H1 (cell line): ENCODE measurements around the gene NPHP4. TPM values are rescaled to one million over a fixed set of nuclear protein-coding genes. Genes with fewer than 3 reads are reported as not detected.
A peak's percentile ranks its signal among the peaks of the same experiment; 100 is the strongest.

Source experiments
- CTCF ChIA-PET: fragments of 300-600 bp; sonication (Branson Sonifier 250); formaldehyde crosslinking; loops from one replicate; lab custom pipeline; 2021; ENCODE audit not compliant: partially characterized antibody; lab: Charles Lee
- POLR2A ChIA-PET: fragments of 300-600 bp; sonication (Branson Sonifier 250); formaldehyde crosslinking; loops from one replicate; lab custom pipeline; 2021; ENCODE audit warnings: inconsistent platforms; ENCODE audit not compliant: partially characterized antibody; lab: Charles Lee
- DNase-seq, 2 experiments: peaks; one replicate each; pipeline versions ENCODE4 v3.0.0 to v3.0.0-alpha.2; 2010 to 2022; ENCODE audit warnings: low spot score in 2 of 2, low read depth in 1 of 2, mixed read lengths in 1 of 2
- FAIRE-seq: peaks from 2 replicates; lab custom pipeline; 2011; peaks lifted over from hg19 to GRCh38; lab: Jason Lieb, UNC
- H2AFZ ChIP-seq: 2 replicates; pipeline ENCODE4 v1.8.1; 2012; ENCODE audit warnings: low read length, inconsistent platforms
- H2AK5ac ChIP-seq: 2 replicates; pipeline ENCODE4 v1.6.1; 2013; ENCODE audit warnings: low read depth, low read length
- H2BK120ac ChIP-seq: replicated peaks from 2 replicates; pipeline ENCODE3; 2013; ENCODE audit warnings: low read depth, low read length, inconsistent platforms
- H2BK12ac ChIP-seq: 2 replicates; pipeline ENCODE4 v1.6.1; 2013; ENCODE audit warnings: low read depth, low read length
- H2BK15ac ChIP-seq: 2 replicates; pipeline ENCODE4 v1.6.1; 2013; ENCODE audit warnings: low read length
- H2BK20ac ChIP-seq: 2 replicates; pipeline ENCODE4 v1.6.1; 2013; ENCODE audit warnings: low read length
- H2BK5ac ChIP-seq: 2 replicates; pipeline ENCODE4 v1.6.1; 2013; ENCODE audit warnings: low read depth, low read length
- H3K14ac ChIP-seq: 2 replicates; pipeline ENCODE4 v1.6.1; 2013; ENCODE audit warnings: inconsistent platforms; ENCODE audit not compliant: insufficient read length
- H3K18ac ChIP-seq: 2 replicates; pipeline ENCODE4 v1.6.1; 2013; ENCODE audit warnings: low read length; ENCODE audit errors: extremely low read depth
- H3K23ac ChIP-seq: 2 replicates; pipeline ENCODE4 v1.6.1; 2013; ENCODE audit warnings: inconsistent platforms; ENCODE audit not compliant: insufficient read length
- H3K23me2 ChIP-seq: 2 replicates; pipeline ENCODE4 v1.6.1; 2013; ENCODE audit warnings: low read depth, low read length
- H3K27ac ChIP-seq: 2 replicates; pipeline ENCODE4 v1.6.1; 2011; ENCODE audit warnings: low read depth, low read length, inconsistent platforms
- H3K27me3 ChIP-seq, 4 experiments: replicated peaks in 1 of 4; 1 replicate in 1 of 4; 2 replicates in 3 of 4; pipeline versions ENCODE4 v1.6.1 to v1.8.1; 2011 to 2013; ENCODE audit warnings: low read length in 3 of 4, mild to moderate bottlenecking in 3 of 4, inconsistent platforms in 2 of 4, mixed read lengths in 2 of 4, moderate library complexity in 1 of 4; ENCODE audit not compliant: control insufficient read depth in 3 of 4, insufficient read depth in 3 of 4; ENCODE audit errors: extremely low read depth in 1 of 4
- H3K36me3 ChIP-seq, 4 experiments: 2 replicates each; pipeline versions ENCODE4 v1.6.1 to v1.8.1; 2011 to 2013; ENCODE audit warnings: mild to moderate bottlenecking in 4 of 4, low read length in 3 of 4, moderate library complexity in 2 of 4, control low read depth in 1 of 4, inconsistent platforms in 1 of 4; ENCODE audit not compliant: insufficient read depth in 4 of 4, control insufficient read depth in 2 of 4
- H3K4ac ChIP-seq: replicated peaks from 2 replicates; pipeline ENCODE3; 2013; ENCODE audit warnings: low read length, low read depth, mixed read lengths, inconsistent platforms; ENCODE audit not compliant: insufficient read length
- H3K4me1 ChIP-seq, 4 experiments: replicated peaks in 1 of 4; 1 replicate in 1 of 4; 2 replicates in 3 of 4; pipeline versions ENCODE4 v1.6.1 to v1.8.1; 2011 to 2013; ENCODE audit warnings: low read length in 3 of 4, inconsistent platforms in 2 of 4, mixed read lengths in 1 of 4; ENCODE audit not compliant: insufficient read depth in 4 of 4, control insufficient read depth in 3 of 4
- H3K4me2 ChIP-seq, 2 experiments: 2 replicates each; pipeline versions ENCODE4 v1.6.1 to v1.8.1; 2011 to 2013; ENCODE audit warnings: low read depth in 2 of 2, low read length in 2 of 2, control low read depth in 1 of 2, inconsistent platforms in 1 of 2, mild to moderate bottlenecking in 1 of 2; ENCODE audit not compliant: insufficient read depth in 1 of 2
- H3K4me3 ChIP-seq, 4 experiments: fragments of 200-600, 300-600 bp in 1 of 4; sonication (generic), shearing (Covaris generic), sonication (Bioruptor Twin) in 1 of 4; 2 replicates each; pipeline versions ENCODE4 v1.5.1 to v1.8.1; 2011 to 2016; ENCODE audit warnings: low read length in 4 of 4, low read depth in 3 of 4, control low read depth in 2 of 4, inconsistent platforms in 2 of 4, mild to moderate bottlenecking in 2 of 4, mixed read lengths in 1 of 4, moderate library complexity in 1 of 4; ENCODE audit not compliant: insufficient read depth in 2 of 4; ENCODE audit errors: extremely low read depth in 1 of 4
- H3K56ac ChIP-seq: replicated peaks from 2 replicates; pipeline ENCODE3; 2013; ENCODE audit warnings: low read depth, mild to moderate bottlenecking, mixed read lengths, low read length, inconsistent platforms; ENCODE audit not compliant: insufficient read length
- H3K79me1 ChIP-seq: 2 replicates; pipeline ENCODE4 v1.6.1; 2013; ENCODE audit warnings: low read depth, low read length, control low read depth
- H3K79me2 ChIP-seq, 2 experiments: 2 replicates each; pipeline versions ENCODE4 v1.6.1 to v1.8.1; 2012 to 2013; ENCODE audit warnings: low read length in 2 of 2, mild to moderate bottlenecking in 2 of 2, inconsistent platforms in 1 of 2; ENCODE audit not compliant: insufficient read depth in 2 of 2, control insufficient read depth in 1 of 2
- H3K9ac ChIP-seq, 4 experiments: replicated peaks in 1 of 4; 1 replicate in 1 of 4; 2 replicates in 3 of 4; pipeline versions ENCODE4 v1.6.1 to v1.8.1; 2011 to 2013; ENCODE audit warnings: low read depth in 3 of 4, low read length in 3 of 4, control low read depth in 2 of 4, mild to moderate bottlenecking in 2 of 4, moderate library complexity in 2 of 4, inconsistent platforms in 1 of 4; ENCODE audit errors: extremely low read depth in 1 of 4
- H3K9me3 ChIP-seq, 2 experiments: 2 replicates each; pipeline versions ENCODE4 v1.6.1 to v1.8.1; 2012 to 2013; ENCODE audit warnings: mild to moderate bottlenecking in 2 of 2, moderate library complexity in 2 of 2, control low read depth in 1 of 2, inconsistent platforms in 1 of 2, low read depth in 1 of 2, low read length in 1 of 2, mixed read lengths in 1 of 2; ENCODE audit not compliant: insufficient read depth in 2 of 2
- H4K20me1 ChIP-seq, 2 experiments: replicated peaks in 1 of 2; 2 replicates each; pipeline versions ENCODE3 to v1.8.1; 2011 to 2013; ENCODE audit warnings: inconsistent platforms in 2 of 2, low read length in 2 of 2, mild to moderate bottlenecking in 1 of 2; ENCODE audit not compliant: insufficient read depth in 2 of 2, control insufficient read depth in 1 of 2
- H4K5ac ChIP-seq: 2 replicates; pipeline ENCODE4 v1.6.1; 2013; ENCODE audit warnings: low read length, low read depth, mixed read lengths, inconsistent platforms; ENCODE audit not compliant: insufficient read length
- H4K8ac ChIP-seq: 2 replicates; pipeline ENCODE4 v1.8.0; 2013; ENCODE audit warnings: mild to moderate bottlenecking, moderate library complexity, low read length, inconsistent platforms; ENCODE audit not compliant: insufficient read depth; ENCODE audit errors: extremely low read depth
- H4K91ac ChIP-seq: replicated peaks from 2 replicates; pipeline ENCODE3; 2013; ENCODE audit warnings: low read length, mixed read lengths, inconsistent platforms; ENCODE audit not compliant: insufficient read length
- CTCF ChIP-seq, 3 experiments: IDR thresholded peaks; 1 replicate in 2 of 3; 2 replicates in 1 of 3; pipeline versions ENCODE4 v1.5.1 to v1.6.1; 2011; ENCODE audit warnings: low read length in 3 of 3, mild to moderate bottlenecking in 3 of 3, inconsistent platforms in 2 of 3, low read depth in 1 of 3, moderate library complexity in 1 of 3; ENCODE audit not compliant: insufficient read depth in 1 of 3; ENCODE audit errors: control extremely low read depth in 1 of 3
- FOSL1 ChIP-seq: IDR thresholded peaks from 2 replicates; pipeline ENCODE4 v1.6.1; 2011; ENCODE audit warnings: mild to moderate bottlenecking, low read depth, low read length, moderate library complexity; ENCODE audit not compliant: insufficient read depth
- GABPA ChIP-seq: IDR thresholded peaks from 2 replicates; pipeline ENCODE4 v1.6.1; 2011; ENCODE audit warnings: mild to moderate bottlenecking, low read length, moderate library complexity, borderline replicate concordance; ENCODE audit not compliant: insufficient read depth
- JUND ChIP-seq: IDR thresholded peaks from 2 replicates; pipeline ENCODE4 v1.6.1; 2011; ENCODE audit warnings: mild to moderate bottlenecking, improper control_type of control experiment, low read length
- POLR2A ChIP-seq, 2 experiments: IDR thresholded peaks; 1 replicate in 1 of 2; 2 replicates in 1 of 2; pipeline ENCODE4 v1.6.1; 2011; ENCODE audit warnings: low read depth in 2 of 2, low read length in 2 of 2, mild to moderate bottlenecking in 2 of 2; ENCODE audit errors: control extremely low read depth in 1 of 2
- POU5F1 ChIP-seq: IDR thresholded peaks from 2 replicates; pipeline ENCODE4 v1.6.1; 2011; ENCODE audit warnings: low read depth, mild to moderate bottlenecking, low read length, moderate library complexity
- TAF1 ChIP-seq: IDR thresholded peaks from 2 replicates; pipeline ENCODE4 v1.6.1; 2011; ENCODE audit warnings: mild to moderate bottlenecking, low read depth, low read length
- TBP ChIP-seq: IDR thresholded peaks from 2 replicates; pipeline ENCODE4 v1.6.1; 2011; ENCODE audit warnings: low read depth, low read length, improper control_type of control experiment
- YY1 ChIP-seq: IDR thresholded peaks from 2 replicates; pipeline ENCODE4 v1.6.1; 2011; ENCODE audit warnings: low read depth, mild to moderate bottlenecking, low read length
- WGBS, 2 experiments: shearing (Covaris generic) in 1 of 2; methylation state at CpG; one replicate each; pipeline versions ENCODE4 v1.1.6 to v1.1.7; 2013 to 2015; ENCODE audit warnings: low lambda C conversion rate in 2 of 2, mixed read lengths in 2 of 2, inconsistent platforms in 1 of 2, low coverage in 1 of 2, missing lambda C conversion rate in 1 of 2; ENCODE audit not compliant: insufficient replicate concordance in 2 of 2, insufficient coverage in 1 of 2, insufficient read length in 1 of 2; ENCODE audit errors: extremely low coverage in 1 of 2, missing lambda C conversion rate in 1 of 2; 5-methylcytosine and 5-hydroxymethylcytosine counted together
- polyA plus RNA-seq, 7 experiments: library from polyadenylated mRNA; depleted of rRNA in 3 of 7; stranded (reverse) in 5 of 7; unstranded in 2 of 7; fragments of >200 nt in 5 of 7; fragments of 200-250 nt in 2 of 7; gene quantifications; 1 replicate in 5 of 7; 2 replicates in 1 of 7; 4 replicates in 1 of 7; pipeline versions ENCODE4 v1.2.1 to v1.2.3, GENCODE V29; 2011 to 2013; ENCODE audit warnings: missing spikeins in 2 of 7, mixed read lengths in 2 of 7
- total RNA-seq: library from RNA; stranded (reverse); fragmentation: NEBNext Ultra II Directional; extraction: Animal tissue kit (Norgen Biotek cat#: 25700); gene quantifications from 2 replicates; pipeline ENCODE4 v1.2.1, GENCODE V29; 2021

The NPHP4 gene
- total and polyA plus RNA-seq, 2 of the 8 experiments (the other 6 are each of a cell fraction or from before 2014, with no cell fraction given) = 5.8 to 14.0 TPM

- peak overlapping the region; percentile 29; the same call in 1 of the 2 replicates for H2BK12ac ChIP-seq
- H3K27me3 ChIP-seq = peaks cover 0 to 7% (median 0%) of the 10 kb centered on the region in 4 experiments; a peak in 2 of 7 replicates
- H3K4ac ChIP-seq = peak overlapping the region; percentile 32
- H4K91ac ChIP-seq = peak overlapping the region; percentile 51
- H4K20me1 ChIP-seq = peaks cover 0 to 2% of the 10 kb centered on the region in 2 experiments
- no peak overlapping the region for H3K27ac ChIP-seq
- FAIRE-seq = no peak
- H3K4me3 ChIP-seq = no peak overlapping the region
- no peaks in the 10 kb centered on the region for H3K9me3 ChIP-seq
- H3K14ac ChIP-seq = no peak overlapping the region
- POLR2A ChIA-PET = no interaction called here
- no peak for DNase-seq
- H3K23ac ChIP-seq = no peak overlapping the region
- H3K79me2 ChIP-seq = no peaks in the 10 kb centered on the region
- 86% methylated on average over 38 of the region's 40 CpGs; no CpG with 5 or more reads in 1 of the 2 experiments for WGBS, 2 experiments
- H3K56ac ChIP-seq = no peak overlapping the region
- no peak overlapping the region for H3K9ac ChIP-seq
- no peak overlapping the region for H2AK5ac ChIP-seq
- H2BK20ac ChIP-seq = peak overlapping the region; percentile 72; the same call in 1 of the 2 replicates
- H3K79me1 ChIP-seq = no peaks in the 10 kb centered on the region
- peak overlapping the region; percentile 75 for H4K8ac ChIP-seq
- peaks cover 10 to 26% (median 15%) of the 10 kb centered on the region in 4 experiments; a peak in 6 of 7 replicates for H3K4me1 ChIP-seq
- peak overlapping the region; percentile 58 for H2BK120ac ChIP-seq
- no peak overlapping the region for H3K4me2 ChIP-seq
- no peak overlapping the region for H4K5ac ChIP-seq
- CTCF ChIA-PET = interaction anchor here (1.0 to 3.3 kb wide), 3 partner anchors 27 to 283 kb away, joined by 3 to 20 read pairs (median 6); no protein-coding TSS in a partner anchor
- H2BK5ac ChIP-seq = peak overlapping the region; percentile 60; the same call in 1 of the 2 replicates
- peak overlapping the region; percentile 9; the same call in 1 of the 2 replicates for H3K18ac ChIP-seq
- peak overlapping the region; percentile 61; the same call in 1 of the 2 replicates for H2BK15ac ChIP-seq
- H2AFZ ChIP-seq = no peak overlapping the region
- H3K36me3 ChIP-seq = no peaks in the 10 kb centered on the region
- peaks cover 6% of the 10 kb centered on the region; the same call in 1 of the 2 replicates for H3K23me2 ChIP-seq
- TF ChIP-seq POLR2A (IDR thresholded peaks at IDR 0.05; ENCODE audit: control extremely low read depth in 1 of 2, low read depth in 2 of 2, low read length in 2 of 2) (no peak), FOSL1 (no peak), TBP (no peak), JUND (no peak), POU5F1 (no peak), YY1 (no peak), TAF1 (no peak), GABPA (no peak), CTCF (IDR thresholded peaks at IDR 0.05; ENCODE audit: control extremely low read depth in 1 of 3, insufficient read depth in 1 of 3, low read depth in 1 of 3, low read length in 3 of 3) (no peak)
Observed at GRCh38 chr1:5832916-5833895, 159.0 kb downstream of the NPHP4 start.
